K562 (cell line): Measurements from ENCODE around the gene ATP5PO. TPM values are rescaled to one million over a fixed set of nuclear protein-coding genes. Genes with fewer than 3 reads are reported as not detected.

Source experiments
- ATAC-seq: fragments of 200-7000 bp; cut with Tn5 transposase; 3 replicates; pipeline ENCODE4 v1.9.1; 2020; ENCODE audit warnings: moderate library complexity
- BruUV-seq: library from RNA; stranded (reverse); fragments of 400-500 nt; replicated peaks from 2 replicates; lab custom pipeline; 2021; lab: Mats Ljungman, UMichigan
- CTCF ChIA-PET: fragments of 300-600 bp; formaldehyde crosslinking; extraction: SDS; loops from one replicate; lab custom pipeline; 2021; ENCODE audit warnings: low intra/inter-chr PET ratio; lab: Yijun Ruan, JAX
- POLR2A ChIA-PET: fragments of 300-600, 350-650 bp; sonication (Branson Sonifier 250); formaldehyde crosslinking; extraction: SDS; loops from one replicate; lab custom pipeline; 2021; ENCODE audit warnings: antibody characterized with exemption, inconsistent platforms; lab: Yijun Ruan, JAX
- DNase-seq, 4 experiments: peaks; one replicate each; pipeline versions ENCODE4 v3.0.0 to v3.0.0-alpha.2; 2011 to 2018; ENCODE audit warnings: low spot score in 3 of 4, mixed read lengths in 3 of 4; ENCODE audit errors: extremely low read depth in 1 of 4
- FAIRE-seq: peaks from 2 replicates; lab custom pipeline; 2011; peaks lifted over from hg19 to GRCh38; lab: Jason Lieb, UNC
- H2AFZ ChIP-seq: 2 replicates; pipeline ENCODE4 v1.6.0; 2011; ENCODE audit warnings: low read depth, low read length, control low read depth, inconsistent platforms
- H3K27ac ChIP-seq: fragments of 200-600 bp; 3 replicates; pipeline ENCODE4 v1.8.0; 2011; ENCODE audit warnings: low read depth, mild to moderate bottlenecking, control low read depth, inconsistent platforms, low read length, moderate library complexity, mixed read lengths; ENCODE audit errors: extremely low read depth
- H3K27me3 ChIP-seq, 2 experiments: fragments of 300-600 bp in 1 of 2; 2 replicates in 1 of 2; 3 replicates in 1 of 2; pipeline versions ENCODE4 v1.6.0 to v1.8.0; 2011; ENCODE audit warnings: inconsistent platforms in 2 of 2, low read length in 2 of 2, mild to moderate bottlenecking in 1 of 2, mixed read lengths in 1 of 2, moderate library complexity in 1 of 2; ENCODE audit not compliant: control insufficient read depth in 2 of 2, insufficient read depth in 2 of 2
- H3K36me3 ChIP-seq: fragments of 300-600 bp; 3 replicates; pipeline ENCODE4 v1.8.0; 2011; ENCODE audit warnings: mild to moderate bottlenecking, low read length, inconsistent platforms; ENCODE audit not compliant: control insufficient read depth, insufficient read depth
- H3K4me1 ChIP-seq, 2 experiments: fragments of 200-600 bp in 1 of 2; replicated peaks in 1 of 2; 2 replicates in 1 of 2; 3 replicates in 1 of 2; pipeline versions ENCODE4 v1.5.1 to v1.8.0; 2011; ENCODE audit warnings: inconsistent platforms in 2 of 2, low read length in 2 of 2, mild to moderate bottlenecking in 1 of 2, mixed read lengths in 1 of 2, moderate library complexity in 1 of 2; ENCODE audit not compliant: control insufficient read depth in 2 of 2, insufficient read depth in 2 of 2
- H3K4me2 ChIP-seq: 2 replicates; pipeline ENCODE4 v1.6.1; 2011; ENCODE audit warnings: low read length, control low read depth, inconsistent platforms, mixed read lengths; ENCODE audit not compliant: insufficient read depth
- H3K4me3 ChIP-seq: fragments of 200-600 bp; sonication (generic), shearing (Covaris generic); 2 replicates; pipeline ENCODE4 v1.5.1; 2016; ENCODE audit warnings: control low read depth, inconsistent platforms
- H3K79me2 ChIP-seq: fragments of 200-600 bp; 3 replicates; pipeline ENCODE4 v1.8.0; 2011; ENCODE audit warnings: low read length, inconsistent platforms; ENCODE audit not compliant: control insufficient read depth, insufficient read depth
- H3K9ac ChIP-seq, 2 experiments: 2 replicates each; pipeline versions ENCODE4 v1.6.0 to v1.6.1; 2011; ENCODE audit warnings: low read depth in 2 of 2, low read length in 2 of 2, control low read depth in 1 of 2, inconsistent platforms in 1 of 2, mild to moderate bottlenecking in 1 of 2, mixed read lengths in 1 of 2; ENCODE audit not compliant: insufficient read depth in 1 of 2
- H3K9me1 ChIP-seq: one replicate; pipeline ENCODE4 v1.6.0; 2011; ENCODE audit warnings: inconsistent platforms, mild to moderate bottlenecking, low read length, moderate library complexity; ENCODE audit not compliant: control insufficient read depth, insufficient read depth
- H3K9me3 ChIP-seq: replicated peaks from 2 replicates; pipeline ENCODE4 v1.5.1; 2011; ENCODE audit warnings: low read depth, low read length, inconsistent platforms; ENCODE audit not compliant: control insufficient read depth, insufficient read depth
- H4K20me1 ChIP-seq: replicated peaks from 2 replicates; pipeline ENCODE4 v1.6.1; 2011; ENCODE audit warnings: low read length, inconsistent platforms, mixed read lengths; ENCODE audit not compliant: control insufficient read depth, insufficient read depth
- BCOR ChIP-seq: fragments of 450-650 bp; IDR thresholded peaks from 2 replicates; pipeline ENCODE4 v1.6.1; 2016
- CREM ChIP-seq: IDR thresholded peaks from 2 replicates; pipeline ENCODE4 v1.6.1; 2014; ENCODE audit warnings: antibody characterized with exemption, low read depth
- FOXM1 ChIP-seq, 2 experiments: fragments of 450-650 bp in 1 of 2; sonication (generic) in 1 of 2; formaldehyde crosslinking in 1 of 2; IDR thresholded peaks; 2 replicates each; pipeline versions ENCODE4 v1.6.1 to v1.9.0; 2017 to 2022; ENCODE audit warnings: low read depth in 2 of 2, mild to moderate bottlenecking in 2 of 2, missing genetic modification reagents in 1 of 2, moderate library complexity in 1 of 2
- NEUROD1 ChIP-seq: fragments of 150-350 bp; IDR thresholded peaks from 2 replicates; pipeline ENCODE4 v1.6.1; 2014; ENCODE audit warnings: borderline replicate concordance, low read length, low read depth; ENCODE audit not compliant: partially characterized antibody
- PTRF ChIP-seq: fragments of 450-650 bp; IDR thresholded peaks from 2 replicates; pipeline ENCODE4 v1.6.1; 2016; ENCODE audit warnings: mild to moderate bottlenecking, missing genetic modification characterization, missing compliant biosample characterization
- TRIM25 ChIP-seq: fragments of 450-650 bp; IDR thresholded peaks from 2 replicates; pipeline ENCODE4 v1.7.0; 2016; ENCODE audit warnings: borderline replicate concordance
- ZNF184 ChIP-seq: sonication (generic); formaldehyde crosslinking; IDR thresholded peaks from 2 replicates; pipeline ENCODE4 v1.5.0; 2020; ENCODE audit warnings: missing genetic modification reagents
- ZNF609 ChIP-seq: sonication (generic); formaldehyde crosslinking; IDR thresholded peaks from 2 replicates; pipeline ENCODE4 v1.8.1; 2023; ENCODE audit warnings: missing genetic modification reagents, mild to moderate bottlenecking, borderline replicate concordance
- WGBS: fragments of 100-300 bp; shearing (Covaris generic); methylation state at CpG from one replicate; pipeline ENCODE4 v1.1.6; 2016; ENCODE audit warnings: low coverage, mixed read lengths; ENCODE audit not compliant: insufficient coverage; ENCODE audit errors: missing lambda C conversion rate; 5-methylcytosine and 5-hydroxymethylcytosine counted together
- in situ Hi-C: fragments of 300-500 bp; cut with MboI; formaldehyde crosslinking; loops from 4 replicates; pipeline ENCODE4 v1.15.0; 2018; ENCODE audit warnings: inconsistent platforms, mixed read lengths
- intact Hi-C: fragments of 100-400 bp; cut with micrococcal nuclease; formaldehyde crosslinking; loops from 2 replicates; pipeline ENCODE4 v1.14.2; 2022
- polyA plus RNA-seq, 8 experiments: library from polyadenylated mRNA; depleted of rRNA in 4 of 8; stranded (reverse) in 5 of 8; unstranded in 3 of 8; fragments of >200 nt; fragmentation: Nextera tagmentation in 2 of 8; fragmentation: Illumina TruSeq in 1 of 8; extraction: Ambion mirVana in 2 of 8; extraction: Trizol in 1 of 8; gene quantifications; 2 replicates each; pipeline versions ENCODE4 v1.2.1 to v1.2.3, GENCODE V29; 2011 to 2014; ENCODE audit warnings: inconsistent platforms in 1 of 8, missing spikeins in 1 of 8
- total RNA-seq, 7 experiments: library from RNA; depleted of rRNA in 6 of 7; stranded (reverse); fragments of >200 nt in 6 of 7; fragmentation: Illumina TruSeq in 2 of 7; extraction: Trizol in 2 of 7; gene quantifications; 2 replicates each; pipeline versions ENCODE4 v1.2.1 to v1.2.3, GENCODE V29; 2011 to 2021; ENCODE audit warnings: low replicate concordance in 1 of 7

ATP5PO gene
- total and polyA plus RNA-seq, 9 of the 15 experiments (the other 6 are each of a cell fraction or from before 2014, with no cell fraction given), result 367 to 2,722 (median 808) TPM

- POLR2A ChIA-PET, result interaction anchor here (0.6 kb wide), 1 partner anchor 33 kb away, joined by 3 read pairs; no protein-coding TSS in a partner anchor
- H3K9ac ChIP-seq, result no peak overlapping the region
- no peaks in the 10 kb centered on the region for H3K36me3 ChIP-seq
- DNase-seq (no peak), FAIRE-seq (no peak), ATAC-seq (no peak)
- intact Hi-C loops (loop anchor here (10.0 kb wide), 1 partner anchor 150 kb away; no protein-coding TSS in a partner anchor), in situ Hi-C loops (no loop called here)
- H2AFZ ChIP-seq, result no peak overlapping the region
- no peak for TF ChIP-seq BCOR
- TF ChIP-seq CREM, result no peak
- no peak for TF ChIP-seq PTRF (tag)
- TF ChIP-seq FOXM1 (IDR thresholded peaks at IDR 0.05; ENCODE audit: low read depth), result no peak
- no peak for TF ChIP-seq FOXM1 (CRISPR knock-in tag; IDR thresholded peaks at IDR 0.05; ENCODE audit: low read depth)
- TF ChIP-seq ZNF609 (CRISPR knock-in tag), result no peak
- no peak for TF ChIP-seq NEUROD1
- no peak for TF ChIP-seq ZNF184 (CRISPR knock-in tag)
- TF ChIP-seq TRIM25, result no peak
- CTCF ChIA-PET, result no interaction called here
- no peak overlapping the region for H3K4me2 ChIP-seq
- H3K79me2 ChIP-seq, result no peaks in the 10 kb centered on the region
- no TSS peak for BruUV-seq
- H3K9me3 ChIP-seq, result no peaks in the 10 kb centered on the region
- no peak overlapping the region for H3K27ac ChIP-seq
- H3K4me1 ChIP-seq, result no peaks in the 10 kb centered on the region; a peak in 1 of 5 replicates
- H4K20me1 ChIP-seq, result 0 out of 2 replicates have a peak, but pooled peaks cover 3% of the 10 kb centered on the region
- H3K4me3 ChIP-seq, result no peak overlapping the region
- no peaks in the 10 kb centered on the region for H3K9me1 ChIP-seq
- WGBS, result 21% methylated on average over 19 of the region's 20 CpGs
- peaks cover 23 to 55% of the 10 kb centered on the region in 2 experiments; a peak in 4 of 5 replicates for H3K27me3 ChIP-seq
These were observed 40.4 kb downstream of the ATP5PO start for GRCh38 chr21:33875026-33875695.
